ENCODE results near the gene CSNK1D. TPM values are rescaled to one million over a fixed set of nuclear protein-coding genes. Genes with fewer than 3 reads are reported as not detected.
A peak's percentile ranks its signal among the peaks of the same experiment; 100 is the strongest.
"Not testable (repeated sequence)": the region's sequence is repeated elsewhere in the genome, so short reads cannot be mapped to it uniquely, and the experiment has no call there.

The CSNK1D gene
- total RNA-seq, 1 experiment from 2014 or later, result 22.6 TPM

GRCh38 chr17:82215095-82215971, 58.2 kb downstream of the CSNK1D start:
- no peak for DNase-seq (ENCODE audit: low read depth)

DNA sequence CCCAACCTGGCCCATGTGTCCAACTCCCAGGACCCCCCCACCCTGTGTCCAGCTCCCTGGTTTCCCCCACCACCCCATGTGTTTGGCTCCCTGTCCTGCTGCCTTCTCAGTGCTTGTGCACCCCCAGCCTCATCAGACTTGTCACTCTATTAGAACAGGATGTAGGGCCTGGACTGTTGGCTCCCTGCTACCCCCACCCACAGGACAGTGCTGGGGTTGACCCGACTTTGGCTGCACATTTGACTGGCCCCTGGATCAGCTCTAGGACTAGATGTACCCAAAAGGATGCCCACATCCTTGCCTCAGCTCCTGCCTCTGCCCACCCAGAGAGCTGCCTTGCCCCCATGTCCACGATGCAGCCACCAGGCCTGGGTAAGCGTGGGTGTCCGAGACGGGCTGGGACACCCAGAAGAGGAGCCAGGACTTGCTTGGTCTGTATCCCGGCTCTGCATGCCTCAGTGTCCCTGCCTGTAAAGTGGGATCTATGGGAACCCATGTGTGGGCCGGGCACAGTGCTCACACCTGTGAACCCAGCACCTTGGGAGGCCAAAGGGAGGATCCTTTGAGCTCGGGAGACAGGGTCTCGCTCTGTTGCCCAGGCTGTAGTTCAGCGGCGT, 59.4 kb downstream of the CSNK1D start:
- DNase-seq (ENCODE audit: low read depth), result no peak

- peak; percentile 87 for DNase-seq (ENCODE audit: low read depth)
These were observed 60.1 kb downstream of the CSNK1D start for GRCh38 chr17:82213251-82214011.

GRCh38 chr17:82212331-82213250, 60.9 kb downstream of the CSNK1D start, which contains the start of gene CCDC57:
CCDC57 (minus strand) TSS chr17:82212842; CDS start chr17:82201944, 10,898 bp downstream.
- DNase-seq (ENCODE audit: low read depth), result peak; percentile 80

GRCh38 chr17:82210655-82211054, 62.8 kb downstream of the CSNK1D start:
- not testable (repeated sequence) for DNase-seq (ENCODE audit: low read depth)

- peak; percentile 82 for DNase-seq (ENCODE audit: low read depth)
These were observed 67.6 kb downstream of the CSNK1D start for GRCh38 chr17:82205720-82206508.

- peak; percentile 83 for DNase-seq (ENCODE audit: low read depth)
These were observed 68.4 kb downstream of the CSNK1D start for GRCh38 chr17:82204831-82205719.

GRCh38 chr17:82203920-82204319, 69.6 kb downstream of the CSNK1D start:
- no peak for DNase-seq (ENCODE audit: low read depth)

- no peak for DNase-seq (ENCODE audit: low read depth)
These were observed 70.5 kb downstream of the CSNK1D start for GRCh38 chr17:82202981-82203380.

GRCh38 chr17:82201498-82201910, 72.0 kb downstream of the CSNK1D start:
- no peak for DNase-seq (ENCODE audit: low read depth)

DNA sequence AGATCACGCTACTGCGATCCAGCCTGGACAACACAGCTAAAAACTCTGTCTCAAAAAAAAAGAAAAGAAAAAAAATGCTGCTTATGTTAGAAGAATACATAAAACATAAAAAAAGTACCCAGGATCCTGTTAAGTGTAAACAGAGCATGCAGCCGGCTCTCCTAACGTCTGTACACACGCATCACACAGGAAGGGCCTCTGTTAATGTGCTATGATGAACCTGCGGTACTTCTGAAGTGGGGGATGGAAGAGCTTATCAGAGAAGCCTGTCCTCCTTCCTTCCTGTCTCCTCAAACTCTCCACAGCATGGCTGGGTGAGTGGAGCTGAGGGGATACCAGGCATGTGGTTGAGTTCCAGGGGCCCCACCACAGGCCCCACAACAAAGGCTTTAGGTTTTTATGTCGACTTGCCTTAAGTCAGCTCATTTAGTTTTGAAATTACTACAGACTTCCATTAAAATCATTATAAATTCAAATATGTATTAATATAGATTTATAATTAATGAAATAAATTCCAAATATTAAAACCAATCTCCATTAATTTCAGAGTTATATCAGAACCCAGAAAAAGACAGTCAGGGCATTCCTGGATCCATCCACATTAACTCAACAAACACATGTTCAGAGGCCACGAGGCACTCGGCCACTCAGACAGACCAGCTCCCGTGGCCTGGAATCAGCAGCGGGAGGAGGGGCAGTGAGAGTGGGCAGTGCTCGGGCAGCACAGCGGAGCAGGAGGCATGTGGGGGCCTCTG, 72.6 kb downstream of the CSNK1D start:
- no peak for DNase-seq (ENCODE audit: low read depth)

GRCh38 chr17:82200135-82200534, 73.4 kb downstream of the CSNK1D start:
- no peak for DNase-seq (ENCODE audit: low read depth)

DNA sequence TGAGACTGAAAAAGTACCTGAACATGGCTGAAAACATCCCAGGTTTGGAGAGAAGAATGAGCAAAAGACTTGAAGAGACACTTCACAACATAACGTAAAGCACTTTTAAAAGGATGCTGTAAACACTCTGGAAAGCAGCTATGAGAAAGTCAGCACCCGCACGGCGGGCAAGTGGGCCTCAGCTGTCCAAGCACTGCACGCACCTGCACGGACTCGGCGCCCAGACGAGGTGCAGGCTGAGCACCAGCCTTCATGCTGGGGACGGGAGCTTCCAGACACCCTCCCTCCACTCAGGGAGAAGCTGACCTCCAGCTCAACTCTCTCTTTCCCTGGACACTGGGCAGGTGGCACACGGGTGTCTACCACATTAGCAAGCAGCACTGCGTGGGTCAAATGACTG, 74.0 kb downstream of the CSNK1D start:
- no peak for DNase-seq (ENCODE audit: low read depth)

DNA sequence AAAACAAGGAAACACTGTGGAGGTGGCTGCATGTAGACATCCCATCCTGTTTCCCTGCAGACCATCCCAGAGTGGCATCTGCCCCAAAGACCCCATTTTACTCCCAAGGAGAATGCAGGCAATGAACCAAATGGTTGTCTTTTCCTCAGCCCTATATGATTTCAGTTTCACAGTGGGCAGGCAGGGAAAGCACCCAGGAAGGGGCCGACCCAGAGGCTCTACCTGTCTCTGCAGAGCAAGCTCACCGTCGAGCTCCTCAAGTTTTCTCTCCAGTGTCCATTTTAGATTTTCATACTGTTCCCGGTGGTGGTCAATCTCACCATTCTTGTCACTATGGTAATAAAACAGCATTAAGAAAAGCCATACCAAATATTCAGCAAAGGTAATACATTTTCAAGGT, 75.4 kb downstream of the CSNK1D start:
- no peak for DNase-seq (ENCODE audit: low read depth)

- no peak for DNase-seq (ENCODE audit: low read depth)
These were observed 77.5 kb downstream of the CSNK1D start for GRCh38 chr17:82195675-82196672.

DNA sequence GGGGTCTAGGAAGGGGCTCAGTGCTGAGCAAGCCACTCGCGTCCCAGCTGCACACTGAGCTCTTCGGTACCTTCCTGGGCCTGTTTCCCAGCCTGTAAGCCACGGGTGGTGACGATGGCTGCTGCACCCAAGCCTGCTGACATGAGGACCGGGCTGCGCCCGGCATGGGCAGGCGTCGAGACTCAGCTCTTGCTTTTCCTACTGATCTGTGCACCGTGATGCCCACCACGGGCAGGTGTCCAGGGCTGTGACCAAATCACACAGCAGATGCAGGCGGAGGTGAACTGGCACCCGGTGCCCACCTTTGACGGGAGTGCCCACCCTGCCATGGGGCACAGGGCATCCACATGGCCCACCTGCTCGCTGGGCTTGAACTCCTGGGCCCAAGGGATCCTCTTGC, 78.7 kb downstream of the CSNK1D start:
- no peak for DNase-seq (ENCODE audit: low read depth)

DNA sequence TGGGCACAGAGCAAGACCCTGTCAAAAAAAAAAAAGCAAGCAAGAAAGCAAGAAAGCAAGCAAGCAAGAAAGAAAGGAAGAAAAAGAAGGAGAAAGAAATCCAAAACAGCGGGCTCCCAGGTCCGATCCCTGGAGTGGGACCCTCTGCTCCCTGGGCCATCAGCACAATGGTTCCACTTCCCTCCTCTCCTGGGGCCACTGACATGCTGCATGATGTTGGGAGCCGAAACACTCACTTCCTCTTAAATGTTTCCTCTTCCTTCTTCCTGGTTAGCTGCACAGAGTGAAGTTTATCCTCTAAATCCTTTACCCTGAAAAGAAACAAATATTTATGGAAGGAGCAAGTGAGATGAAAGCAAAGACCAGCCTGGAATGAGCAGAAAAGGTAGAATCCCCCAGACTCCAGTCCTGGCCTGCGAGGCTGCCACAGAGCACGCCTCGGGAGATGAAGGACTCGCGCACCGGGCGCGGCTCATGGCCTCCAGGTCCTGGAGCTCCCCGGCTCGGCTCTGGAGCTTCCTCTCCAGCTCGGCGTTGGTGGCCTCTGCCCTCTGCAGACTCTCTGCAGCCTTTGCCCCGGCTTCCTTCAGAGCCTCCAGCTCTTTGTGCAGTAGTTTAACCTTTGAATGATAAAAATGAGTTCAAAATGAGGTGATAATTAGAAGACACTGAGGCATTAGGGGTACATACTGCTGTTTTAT, 79.8 kb downstream of the CSNK1D start:
- no peak for DNase-seq (ENCODE audit: low read depth)

Measured in RPMI7951 (cell line).